Muscle layer of duodenum (tissue), 2 donors: ENCODE measurements around the gene PLCB3.

Experiments used
- H3K27ac ChIP-seq: one replicate; pipeline ENCODE4 v1.7.0; 2013; ENCODE audit warnings: mild to moderate bottlenecking, low read length
- H3K27me3 ChIP-seq: one replicate; pipeline ENCODE4 v1.7.0; 2013; ENCODE audit warnings: low read depth, mild to moderate bottlenecking, control low read depth, low read length
- H3K36me3 ChIP-seq, 2 donors: one replicate each; pipeline ENCODE4 v1.7.0; 2013; ENCODE audit warnings: low read length in 2 of 2, control low read depth in 1 of 2, mild to moderate bottlenecking in 1 of 2; ENCODE audit not compliant: insufficient read depth in 2 of 2, control insufficient read depth in 1 of 2
- H3K4me1 ChIP-seq, 2 donors: one replicate each; pipeline ENCODE4 v1.7.0; 2013; ENCODE audit warnings: low read length in 2 of 2, mild to moderate bottlenecking in 2 of 2, control low read depth in 1 of 2, moderate library complexity in 1 of 2; ENCODE audit not compliant: insufficient read depth in 2 of 2, control insufficient read depth in 1 of 2
- H3K4me3 ChIP-seq, 2 donors: one replicate each; pipeline ENCODE4 v1.7.0; 2013; ENCODE audit warnings: low read length in 2 of 2, low read depth in 1 of 2, mild to moderate bottlenecking in 1 of 2
- H3K9me3 ChIP-seq, 2 donors: one replicate each; pipeline ENCODE4 v1.7.0; 2013; ENCODE audit warnings: low read length in 2 of 2, control low read depth in 1 of 2, mild to moderate bottlenecking in 1 of 2; ENCODE audit not compliant: control insufficient read depth in 1 of 2
- donor health status: healthy.

PLCB3 gene

GRCh38 chr11:64263947-64264317, 12.6 kb downstream of the PLCB3 start:
- Histone ChIP-seq H3K4me1 (peaks cover 9 to 13% of the 10 kb centered on the region in 2 donors), H3K4me3 (no peak overlapping the region), H3K27ac (no peak overlapping the region), H3K36me3 (peaks cover 34 to 56% of the 10 kb centered on the region in 2 donors), H3K27me3 (no peaks in the 10 kb centered on the region), H3K9me3 (no peaks in the 10 kb centered on the region)

DNA sequence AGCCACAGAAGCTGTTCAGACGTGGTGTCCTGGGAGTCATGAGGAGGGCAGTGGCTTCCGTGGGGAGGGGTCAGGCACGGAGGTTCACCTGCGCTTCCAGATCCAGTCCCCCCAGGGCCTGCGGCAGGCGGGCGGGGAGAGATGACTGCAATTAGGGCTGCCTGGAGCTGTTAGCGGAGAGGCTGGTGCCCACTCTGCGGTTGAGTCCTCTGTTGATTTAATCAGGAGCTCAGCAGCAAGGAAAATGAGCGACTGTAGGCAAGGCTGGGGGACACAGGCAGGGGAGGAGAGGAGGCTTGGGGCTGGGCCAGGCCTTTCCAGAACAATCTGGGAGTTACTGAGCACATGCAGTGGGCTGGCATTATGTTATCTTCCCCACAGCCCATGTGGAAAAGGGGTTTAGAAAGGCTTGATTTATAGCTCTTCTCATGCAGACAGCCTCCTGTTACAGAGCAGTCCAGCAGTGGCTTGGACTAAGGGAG, 13.1 kb downstream of the PLCB3 start:
- Histone ChIP-seq H3K27ac (no peak overlapping the region), H3K9me3 (no peaks in the 10 kb centered on the region), H3K4me3 (no peak overlapping the region), H3K4me1 (peaks cover 13 to 14% of the 10 kb centered on the region in 2 donors), H3K36me3 (peaks cover 32 to 51% of the 10 kb centered on the region in 2 donors), H3K27me3 (no peaks in the 10 kb centered on the region)

DNA sequence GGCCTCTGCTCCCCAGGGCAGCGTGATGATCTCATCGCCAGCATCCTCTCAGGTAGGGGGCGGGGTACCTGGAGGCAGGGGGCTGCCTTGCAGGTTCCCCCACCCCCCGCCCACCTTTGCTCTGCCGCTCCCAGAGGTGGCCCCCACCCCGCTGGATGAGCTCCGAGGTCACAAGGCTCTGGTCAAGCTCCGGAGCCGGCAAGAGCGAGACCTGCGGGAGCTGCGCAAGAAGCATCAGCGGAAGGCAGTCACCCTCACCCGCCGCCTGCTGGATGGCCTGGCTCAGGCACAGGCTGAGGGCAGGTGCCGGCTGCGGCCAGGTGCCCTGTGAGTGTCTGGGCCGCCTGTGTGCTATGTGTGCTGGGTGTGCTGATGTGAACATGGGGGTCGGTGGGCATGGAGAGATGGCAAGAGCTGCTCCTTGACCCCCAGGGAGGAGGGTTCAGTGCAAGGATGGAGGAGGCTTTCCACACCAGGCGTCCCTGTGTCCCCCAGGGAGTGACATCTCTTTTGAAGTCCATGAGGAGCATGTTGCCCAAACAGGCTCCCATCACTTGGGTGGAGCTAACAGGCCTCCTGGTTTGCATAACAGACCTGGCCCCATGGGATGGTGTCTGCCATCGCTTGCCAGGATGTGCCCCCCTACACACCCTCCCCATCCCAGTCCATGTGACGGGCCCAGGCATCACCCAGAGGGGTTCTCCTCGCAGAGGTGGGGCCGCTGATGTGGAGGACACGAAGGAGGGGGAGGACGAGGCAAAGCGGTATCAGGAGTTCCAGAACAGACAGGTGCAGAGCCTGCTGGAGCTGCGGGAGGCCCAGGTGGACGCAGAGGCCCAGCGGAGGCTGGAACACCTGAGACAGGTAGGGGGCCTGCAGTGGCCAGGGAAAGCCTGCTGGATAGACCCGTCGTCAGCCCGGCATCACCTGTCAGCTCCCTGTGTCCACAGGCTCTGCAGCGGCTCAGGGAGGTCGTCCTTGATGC, 14.1 kb downstream of the PLCB3 start:
- Histone ChIP-seq H3K4me3 (no peak overlapping the region), H3K9me3 (no peaks in the 10 kb centered on the region), H3K27ac (no peak overlapping the region), H3K36me3 (peaks cover 27 to 42% of the 10 kb centered on the region in 2 donors), H3K4me1 (peaks cover 13 to 14% of the 10 kb centered on the region in 2 donors), H3K27me3 (no peaks in the 10 kb centered on the region)

DNA sequence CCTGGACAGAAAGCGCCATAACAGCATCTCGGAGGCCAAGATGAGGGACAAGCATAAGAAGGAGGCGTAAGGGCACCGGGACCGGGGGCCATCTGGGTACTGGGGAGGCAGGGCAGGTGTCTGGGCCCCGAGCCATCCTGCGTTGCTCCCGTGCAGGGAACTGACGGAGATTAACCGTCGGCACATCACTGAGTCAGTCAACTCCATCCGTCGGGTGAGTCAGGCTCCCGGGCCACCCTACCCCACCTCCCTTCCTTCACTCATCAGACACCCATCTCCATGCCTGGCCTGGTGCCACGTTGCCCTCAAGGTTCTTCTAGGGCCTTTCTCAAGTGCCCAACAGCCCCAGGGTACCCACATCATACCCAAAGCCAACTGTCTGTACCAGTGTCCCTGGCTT, 15.0 kb downstream of the PLCB3 start:
- Histone ChIP-seq H3K4me3 (no peak overlapping the region), H3K36me3 (peaks cover 27 to 38% of the 10 kb centered on the region in 2 donors), H3K27ac (no peak overlapping the region), H3K4me1 (peaks cover 13 to 14% of the 10 kb centered on the region in 2 donors), H3K27me3 (no peaks in the 10 kb centered on the region), H3K9me3 (no peaks in the 10 kb centered on the region)

DNA sequence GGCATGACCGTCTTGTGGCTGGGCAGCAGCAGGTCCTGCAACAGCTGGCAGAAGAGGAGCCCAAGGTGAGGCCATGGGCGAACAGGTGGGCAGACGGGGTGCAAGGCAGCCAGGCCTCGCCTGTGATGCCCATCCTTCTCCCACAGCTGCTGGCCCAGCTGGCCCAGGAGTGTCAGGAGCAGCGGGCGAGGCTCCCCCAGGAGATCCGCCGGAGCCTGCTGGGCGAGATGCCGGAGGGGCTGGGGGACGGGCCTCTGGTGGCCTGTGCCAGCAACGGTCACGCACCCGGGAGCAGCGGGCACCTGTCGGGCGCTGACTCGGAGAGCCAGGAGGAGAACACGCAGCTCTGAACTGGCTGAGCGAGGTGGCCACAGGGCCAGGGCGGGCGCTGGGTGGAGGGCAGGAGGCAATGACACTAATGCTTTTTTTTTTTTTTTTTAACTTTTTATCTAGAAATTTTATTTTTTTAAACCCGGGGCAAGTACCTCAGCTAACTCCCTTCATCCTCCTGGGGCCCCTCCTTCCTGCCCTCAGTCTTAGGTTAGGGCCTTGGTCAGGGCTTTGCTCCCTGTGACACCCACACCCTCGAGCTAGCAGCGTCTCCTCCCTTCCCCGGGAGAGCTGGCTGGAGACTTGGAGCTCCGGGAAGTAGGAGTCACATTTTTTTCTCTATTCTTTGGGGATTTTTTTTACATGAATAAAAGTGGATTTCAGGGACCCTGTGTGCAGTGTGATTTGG, 16.0 kb downstream of the PLCB3 start:
- Histone ChIP-seq H3K36me3 (peaks cover 27% of the 10 kb centered on the region in 2 donors), H3K4me3 (no peak overlapping the region), H3K27me3 (no peaks in the 10 kb centered on the region), H3K4me1 (peaks cover 14 to 20% of the 10 kb centered on the region in 2 donors), H3K27ac (peak overlapping the region; percentile 83), H3K9me3 (no peaks in the 10 kb centered on the region)

DNA sequence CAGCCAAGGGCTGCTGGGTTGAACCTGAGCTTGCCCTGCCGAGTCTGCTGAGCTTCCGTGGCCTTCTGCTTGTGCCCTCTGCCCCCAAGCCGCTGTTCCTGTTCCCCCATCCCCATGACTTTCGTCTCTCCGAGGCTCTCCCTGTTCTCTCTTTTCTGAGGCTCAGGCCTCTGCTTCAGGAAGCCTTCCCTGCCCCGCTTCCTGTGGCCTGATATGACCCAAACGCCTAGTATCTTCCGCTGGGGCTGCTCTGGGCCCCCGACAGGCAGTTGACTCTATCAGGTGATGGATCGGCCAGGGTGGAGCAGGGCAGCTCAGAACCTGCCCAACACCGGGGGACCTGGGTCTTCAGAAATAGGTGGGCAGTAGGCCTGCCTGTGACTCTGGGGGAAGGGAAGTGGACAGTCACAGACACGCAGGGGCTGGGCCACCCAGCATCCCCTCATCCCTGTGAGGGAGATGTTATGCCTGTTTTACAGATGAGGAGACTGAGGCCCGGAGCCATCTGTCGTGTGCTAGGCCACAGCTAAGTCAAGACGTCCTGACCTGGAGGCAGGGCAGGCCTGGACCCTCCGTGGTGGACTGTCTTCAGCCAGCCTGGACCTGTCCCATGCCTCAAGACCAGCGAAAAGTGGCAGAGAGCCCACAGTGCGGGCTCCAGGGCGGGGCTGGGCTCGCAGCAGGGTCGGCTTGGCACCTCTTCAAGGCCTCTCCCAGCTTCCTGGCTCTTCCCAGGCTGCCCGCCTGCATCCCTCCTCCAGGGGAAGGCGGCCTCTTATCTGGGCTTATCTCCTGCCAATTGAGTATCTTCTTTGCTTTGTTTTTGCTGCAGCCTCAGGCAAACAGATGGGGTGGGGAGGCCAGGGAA, 16.9 kb downstream of the PLCB3 start:
- peaks cover 14 to 22% of the 10 kb centered on the region in 2 donors for H3K4me1 ChIP-seq
- H3K27me3 ChIP-seq, result no peaks in the 10 kb centered on the region
- peak overlapping the region; percentile 83 for H3K27ac ChIP-seq
- H3K9me3 ChIP-seq, result no peaks in the 10 kb centered on the region
- peak overlapping the region; percentile 60 to 71 for H3K4me3 ChIP-seq
- H3K36me3 ChIP-seq, result peaks cover 19 to 24% of the 10 kb centered on the region in 2 donors

DNA sequence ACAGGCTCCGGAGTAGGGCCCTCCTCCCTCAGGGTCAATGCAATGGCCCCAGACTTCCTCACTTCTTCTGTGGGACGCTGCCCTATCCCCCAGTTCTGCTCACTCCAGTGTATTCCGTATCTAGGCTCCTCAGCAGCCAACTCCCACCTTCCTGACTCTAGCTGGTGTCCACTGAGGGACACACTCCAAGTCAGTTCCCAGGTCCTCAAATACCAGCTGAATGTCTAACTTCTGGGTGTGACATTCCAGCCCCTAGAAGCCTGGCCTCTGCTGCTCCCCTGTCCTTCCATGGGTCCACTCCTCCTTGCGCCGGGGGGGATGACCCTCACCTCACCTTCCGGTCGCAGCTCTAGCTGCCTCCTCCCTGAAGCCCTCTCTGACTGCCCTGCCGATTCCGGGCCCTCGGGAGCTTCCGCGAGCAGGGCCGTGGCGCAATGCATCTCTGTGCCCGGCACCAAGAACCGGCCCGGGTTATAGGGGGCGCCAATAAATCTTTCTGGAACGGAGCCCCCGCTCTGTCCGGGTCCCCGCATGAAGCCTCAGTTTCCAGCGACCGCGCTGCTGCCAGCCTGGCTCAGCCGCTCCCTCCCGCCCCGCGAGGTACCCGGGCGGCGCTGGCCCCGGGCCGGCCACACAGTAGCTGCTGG, 17.7 kb downstream of the PLCB3 start:
- peaks cover 14 to 22% of the 10 kb centered on the region in 2 donors for H3K4me1 ChIP-seq

DNA sequence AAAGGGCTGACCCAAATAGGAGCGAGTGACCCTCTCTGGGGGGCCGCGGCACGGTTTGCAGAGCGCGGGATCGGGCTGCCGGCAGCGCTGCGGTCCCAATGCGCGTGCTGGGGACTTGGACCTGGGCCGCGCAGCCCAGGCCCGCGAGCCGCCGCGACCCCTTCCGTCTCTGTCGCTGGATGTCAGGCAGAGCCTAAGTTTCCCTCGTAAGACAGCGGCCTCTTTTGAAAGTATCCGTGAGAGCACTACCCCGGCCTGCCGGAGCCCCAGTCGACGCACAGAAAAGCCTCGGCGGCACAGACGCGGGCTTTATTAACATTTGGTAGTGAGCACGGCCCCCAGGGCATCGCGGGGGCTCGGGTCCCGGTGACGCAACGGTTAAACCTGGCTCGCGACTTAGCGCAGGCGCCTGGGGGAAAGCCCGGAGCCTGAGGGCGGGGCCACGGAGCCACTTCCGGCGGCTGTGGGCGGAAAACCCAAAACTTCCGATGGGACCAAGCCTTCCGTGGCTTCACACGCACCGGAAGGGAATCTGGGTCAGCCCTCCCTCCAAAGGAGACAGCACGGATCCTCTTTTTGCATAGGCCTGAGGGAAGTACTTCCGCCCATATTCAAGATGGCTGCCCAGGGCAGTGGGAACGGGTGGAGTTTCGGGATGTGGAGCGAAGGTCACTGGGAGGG, 18.4 kb downstream of the PLCB3 start:
- peak overlapping the region; percentile 71 to 88 for H3K4me3 ChIP-seq
- peaks cover 14 to 22% of the 10 kb centered on the region in 2 donors for H3K4me1 ChIP-seq
- peak overlapping the region; percentile 98 for H3K27ac ChIP-seq
- no peaks in the 10 kb centered on the region for H3K9me3 ChIP-seq
- H3K27me3 ChIP-seq, result no peaks in the 10 kb centered on the region
- peaks cover 13% of the 10 kb centered on the region in 2 donors for H3K36me3 ChIP-seq

More for the DNA sequence above, 17.7 kb downstream of the PLCB3 start:
- Histone ChIP-seq H3K9me3 (no peaks in the 10 kb centered on the region), H3K27me3 (no peaks in the 10 kb centered on the region), H3K36me3 (peaks cover 13 to 16% of the 10 kb centered on the region in 2 donors), H3K27ac (peak overlapping the region; percentile 83), H3K4me3 (peak overlapping the region; percentile 60 to 71)

DNA sequence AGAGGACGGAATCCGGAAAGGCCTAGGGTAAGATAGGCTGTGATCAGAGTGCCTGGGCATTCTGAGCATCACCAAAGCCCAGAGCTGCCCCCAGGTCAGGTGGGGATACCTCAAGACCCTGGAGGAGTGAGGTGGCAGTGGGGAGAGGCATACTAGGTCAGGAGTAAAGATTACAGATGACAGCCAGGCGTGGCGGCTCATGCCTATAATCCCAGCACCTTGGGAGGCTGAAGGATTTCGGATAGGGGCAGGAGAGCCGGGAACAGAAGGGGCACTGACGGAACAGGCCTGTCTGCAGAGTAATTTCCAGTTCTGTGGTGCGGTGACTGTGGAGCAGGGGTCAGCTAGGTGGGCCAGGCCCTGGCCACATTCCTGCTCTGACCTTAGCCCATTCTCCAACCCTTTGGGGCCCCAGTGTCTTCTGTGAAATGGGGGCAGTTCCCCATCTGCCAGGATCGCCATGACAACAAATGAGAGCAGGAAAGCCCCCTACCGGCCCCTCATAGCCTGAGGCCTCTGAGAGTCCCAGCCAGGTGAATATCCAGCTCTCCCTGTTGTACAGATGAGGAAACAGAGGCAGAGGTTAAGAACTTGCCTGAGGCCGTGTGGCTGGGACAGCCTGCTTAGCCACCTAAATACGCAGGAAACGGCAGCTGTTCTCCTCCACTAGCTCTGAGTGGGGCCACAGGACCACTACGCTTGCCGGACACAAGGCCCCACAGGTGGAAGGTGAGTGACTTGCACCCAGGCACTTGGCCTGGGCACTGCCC, 23.9 kb downstream of the PLCB3 start:
- peaks cover 5 to 36% of the 10 kb centered on the region in 2 donors for H3K36me3 ChIP-seq
- no peak overlapping the region for H3K4me3 ChIP-seq
- no peak overlapping the region for H3K27ac ChIP-seq
- no peaks in the 10 kb centered on the region for H3K27me3 ChIP-seq
- H3K4me1 ChIP-seq, result peaks cover 0 to 9% of the 10 kb centered on the region in 2 donors
- no peaks in the 10 kb centered on the region for H3K9me3 ChIP-seq
